Measurements from ENCODE around the gene KIAA0513.

- no peak for TF ChIP-seq CTCF (IDR thresholded peaks at IDR 0.05; ENCODE audit: insufficient read depth, low read length)
- no peak for TF ChIP-seq REST (IDR thresholded peaks at IDR 0.05; ENCODE audit: insufficient replicate concordance, low read depth)
- no peak for TF ChIP-seq GABPA (IDR thresholded peaks at IDR 0.05; ENCODE audit: low read depth)
- no peak for TF ChIP-seq POLR2AphosphoS5 (IDR thresholded peaks at IDR 0.05; ENCODE audit: low read depth)
- no peak for TF ChIP-seq SPI1 (IDR thresholded peaks at IDR 0.05; ENCODE audit: borderline replicate concordance, low read depth)
These were observed 25.0 kb upstream of the KIAA0513 start for GRCh38 chr16:85002608-85003007.
